ENCODE measurements around the gene SECTM1. TPM values are rescaled to one million over a fixed set of nuclear protein-coding genes. Genes with fewer than 3 reads are reported as not detected.
"Not testable (repeated sequence)": the region's sequence is repeated elsewhere in the genome, so short reads cannot be mapped to it uniquely, and the experiment has no call there.

SECTM1 gene
- polyA plus RNA-seq, 2 of the 4 experiments (the other 2 are of a cell fraction): 0.22 to 2.0 TPM

DNA sequence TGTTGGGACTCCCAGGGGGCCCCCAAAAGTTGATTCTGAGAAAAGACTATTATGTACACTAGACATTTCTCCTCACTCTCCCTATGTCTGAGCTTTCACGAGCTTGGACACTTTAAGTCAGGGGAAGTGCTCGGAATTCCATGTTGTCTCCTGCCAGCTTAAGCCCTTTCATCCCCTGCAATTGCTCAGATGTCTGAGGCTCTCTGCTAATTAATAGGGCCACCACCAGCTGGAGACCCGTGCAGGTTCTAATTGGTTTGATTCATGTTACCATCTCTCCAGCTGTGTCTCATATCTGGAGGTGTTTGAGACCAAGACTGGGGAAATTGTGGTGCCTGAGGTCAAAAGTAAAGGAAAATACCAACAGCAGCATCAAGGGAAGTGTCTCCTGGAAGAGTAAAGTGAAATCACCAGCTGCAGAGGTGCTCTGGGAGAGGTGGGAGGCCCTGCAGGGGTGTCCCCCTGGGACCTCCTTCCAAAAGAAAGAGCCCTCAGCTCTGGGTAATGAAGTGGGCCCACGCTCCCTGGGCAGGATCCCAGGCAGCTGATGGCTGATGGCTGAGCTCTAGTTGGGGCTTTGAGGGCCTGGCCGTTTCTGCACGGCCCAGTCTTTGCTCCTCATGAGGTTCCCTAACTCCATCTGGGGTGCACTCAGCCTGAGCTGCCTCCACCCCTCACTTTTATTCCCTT is 32.2 kb upstream of the SECTM1 start:
- 59% methylated on average over 6 of the region's 6 CpGs for WGBS (ENCODE audit: missing lambda C conversion rate)
- ATAC-seq (no peak), DNase-seq (ENCODE audit: low read depth in 1 of 2, low spot score in 1 of 2) (no peak), FAIRE-seq (no peak)
- ChIA-PET POLR2A (no interaction called here), CTCF (interaction anchor here (1.1 to 2.7 kb wide), 7 partner anchors 9 to 211 kb away, joined by 3 to 19 read pairs (median 5); no protein-coding TSS in a partner anchor)
- peaks cover 2% of the 10 kb centered on the region; the same call in 1 of the 3 replicates for H3K4me1 ChIP-seq
- H3K9me3 ChIP-seq: no peaks in the 10 kb centered on the region
- H3K4me3 ChIP-seq: no peak overlapping the region
- H3K4me2 ChIP-seq: no peak overlapping the region
- no peak overlapping the region for H3K27ac ChIP-seq
- no peak for TF ChIP-seq POLR2A (IDR thresholded peaks at IDR 0.05; ENCODE audit: low read length)
- TF ChIP-seq, protein P1, sequence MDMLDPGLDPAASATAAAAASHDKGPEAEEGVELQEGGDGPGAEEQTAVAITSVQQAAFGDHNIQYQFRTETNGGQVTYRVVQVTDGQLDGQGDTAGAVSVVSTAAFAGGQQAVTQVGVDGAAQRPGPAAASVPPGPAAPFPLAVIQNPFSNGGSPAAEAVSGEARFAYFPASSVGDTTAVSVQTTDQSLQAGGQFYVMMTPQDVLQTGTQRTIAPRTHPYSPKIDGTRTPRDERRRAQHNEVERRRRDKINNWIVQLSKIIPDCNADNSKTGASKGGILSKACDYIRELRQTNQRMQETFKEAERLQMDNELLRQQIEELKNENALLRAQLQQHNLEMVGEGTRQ (IDR thresholded peaks at IDR 0.05): no peak
- TF ChIP-seq FOXS1 (CRISPR knock-in tag; IDR thresholded peaks at IDR 0.05): no peak

DNA sequence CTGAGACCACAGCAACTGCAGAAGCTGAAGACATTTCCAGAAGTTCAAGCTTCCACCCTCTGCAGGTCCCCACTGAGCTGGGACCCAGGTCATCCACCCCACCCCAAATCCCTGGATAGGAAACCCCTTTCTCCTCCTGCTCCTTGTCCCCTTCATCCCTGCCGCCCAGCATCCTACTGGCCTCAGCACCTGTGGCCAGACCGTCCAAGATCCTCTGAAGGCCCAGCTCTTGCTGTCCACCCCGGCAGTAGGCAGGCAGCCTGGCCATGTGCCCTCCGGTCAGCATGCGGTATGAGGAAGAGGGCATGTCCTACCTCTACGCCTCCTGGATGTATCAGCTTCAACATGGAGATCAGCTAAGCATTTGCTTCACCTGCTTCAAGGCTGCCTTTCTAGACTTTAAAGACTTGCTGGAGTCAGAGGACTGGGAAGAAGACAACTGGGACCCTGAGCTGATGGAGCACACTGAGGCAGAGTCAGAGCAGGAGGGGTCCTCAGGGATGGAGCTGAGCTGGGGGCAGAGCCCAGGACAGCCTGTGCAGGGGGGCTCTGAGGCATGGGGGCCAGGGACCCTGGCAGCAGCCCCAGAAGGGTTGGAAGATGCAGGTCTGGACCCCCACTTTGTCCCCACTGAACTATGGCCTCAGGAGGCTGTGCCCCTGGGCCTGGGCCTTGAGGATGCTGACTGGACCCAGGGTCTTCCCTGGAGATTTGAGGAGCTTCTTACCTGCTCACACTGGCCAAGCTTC is 28.5 kb upstream of the SECTM1 start:
- TF ChIP-seq RCOR1 (IDR thresholded peaks at IDR 0.05; ENCODE audit: low read depth, low read length) (no peak), HEYL (CRISPR knock-in tag; IDR thresholded peaks at IDR 0.05) (no peak), ZNF302 (CRISPR knock-in tag; IDR thresholded peaks at IDR 0.05) (no peak), CHD2 (IDR thresholded peaks at IDR 0.05; ENCODE audit: low read length, partially characterized antibody) (no peak), POLR2A (IDR thresholded peaks at IDR 0.05; ENCODE audit: low read length) (no peak), ESRRA (IDR thresholded peaks at IDR 0.05; ENCODE audit: borderline replicate concordance, low read length) (no peak), NFE2L2 (conservative IDR thresholded peaks at IDR 0.05; ENCODE audit: low read length) (no peak), EHMT2 (IDR thresholded peaks at IDR 0.05; ENCODE audit: low read depth) (no peak), CBX2 (IDR thresholded peaks at IDR 0.05; ENCODE audit: borderline replicate concordance, low read depth) (no peak), JUN (IDR thresholded peaks at IDR 0.05) (no peak), SMC3 (IDR thresholded peaks at IDR 0.05) (no peak), RARB (CRISPR knock-in tag; IDR thresholded peaks at IDR 0.05) (no peak), FOXS1 (CRISPR knock-in tag; IDR thresholded peaks at IDR 0.05) (no peak), MYC (IDR thresholded peaks at IDR 0.05; ENCODE audit: borderline replicate concordance, low read length) (no peak), FOSB (CRISPR knock-in tag; IDR thresholded peaks at IDR 0.05) (no peak), HOXA7 (CRISPR knock-in tag; IDR thresholded peaks at IDR 0.05) (no peak), GATA3 (IDR thresholded peaks at IDR 0.05; ENCODE audit: borderline replicate concordance) (no peak), RFX5 (IDR thresholded peaks at IDR 0.05) (no peak), KDM5A (IDR thresholded peaks at IDR 0.05) (no peak)
- TF ChIP-seq, protein P2, sequence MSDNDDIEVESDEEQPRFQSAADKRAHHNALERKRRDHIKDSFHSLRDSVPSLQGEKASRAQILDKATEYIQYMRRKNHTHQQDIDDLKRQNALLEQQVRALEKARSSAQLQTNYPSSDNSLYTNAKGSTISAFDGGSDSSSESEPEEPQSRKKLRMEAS (IDR thresholded peaks at IDR 0.05): no peak
- POLR2A ChIA-PET: no interaction called here
- FAIRE-seq (no peak), ATAC-seq (peak in 1 of 2 experiments; percentile 22; a peak in 3 of 6 replicates), DNase-seq (ENCODE audit: low read depth in 1 of 2, low spot score in 1 of 2) (no peak)
- peaks cover 7% of the 10 kb centered on the region for H3K4me1 ChIP-seq
- CTCF ChIA-PET: interaction anchor here (1.1 to 3.8 kb wide), 8 partner anchors 9 to 193 kb away, joined by 3 to 30 read pairs (median 5); no protein-coding TSS in a partner anchor
- no peaks in the 10 kb centered on the region for H3K9me3 ChIP-seq
- no peak overlapping the region for H3K4me3 ChIP-seq
- WGBS (ENCODE audit: missing lambda C conversion rate): 83% methylated on average over 6 of the region's 6 CpGs
- H3K27ac ChIP-seq: no peak overlapping the region
- H3K4me2 ChIP-seq: no peak overlapping the region

DNA sequence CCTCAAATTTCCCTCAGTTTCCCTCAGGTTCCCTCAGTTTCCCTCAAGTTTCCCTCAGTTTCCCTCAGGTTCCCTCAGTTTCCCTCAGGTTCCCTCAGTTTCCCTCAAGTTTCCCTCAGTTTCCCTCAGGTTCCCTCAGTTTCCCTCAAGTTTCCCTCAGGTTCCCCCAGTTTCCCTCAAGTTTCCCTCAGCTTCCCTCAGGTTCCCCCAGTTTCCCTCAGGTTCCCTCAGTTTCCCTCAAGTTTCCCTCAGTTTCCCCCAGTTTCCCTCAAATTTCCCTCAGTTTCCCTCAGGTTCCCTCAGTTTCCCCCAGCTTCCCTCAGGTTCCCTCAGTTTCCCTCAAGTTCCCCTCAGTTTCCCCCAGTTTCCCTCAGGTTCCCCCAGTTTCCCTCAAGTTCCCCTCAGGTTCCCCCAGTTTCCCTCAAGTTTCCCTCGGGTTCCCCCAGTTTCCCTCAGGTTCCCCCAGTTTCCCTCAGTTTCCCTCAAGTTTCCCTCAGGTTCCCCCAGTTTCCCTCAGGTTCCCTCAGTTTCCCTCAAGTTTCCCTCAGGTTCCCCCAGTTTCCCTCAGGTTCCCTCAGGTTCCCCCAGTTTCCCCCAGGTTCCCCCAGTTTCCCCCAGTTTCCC is 26.0 kb upstream of the SECTM1 start:
- POLR2A ChIA-PET; DNase-seq (ENCODE audit: low read depth in 1 of 2, low spot score in 1 of 2); H3K4me3 ChIP-seq; H3K9me3 ChIP-seq; FAIRE-seq; H3K4me2 ChIP-seq; ATAC-seq: not testable (repeated sequence)
- 0% methylated on average over 1 of the region's 1 CpG for WGBS (ENCODE audit: missing lambda C conversion rate)
- Histone ChIP-seq H3K27ac (peak overlapping the region in 1 of 2 experiments; percentile 70; a peak in 2 of 6 replicates), H3K4me1 (peaks cover 17% of the 10 kb centered on the region)
- peak; percentile 81; the same call in 1 of the 2 replicates for TF ChIP-seq CHD4 (IDR thresholded peaks at IDR 0.05; ENCODE audit: borderline replicate concordance)
- CTCF ChIA-PET: interaction anchor here (1.0 kb wide), 1 partner anchor 9 kb away, joined by 4 read pairs; no protein-coding TSS in a partner anchor
